Measurements from ENCODE around the gene SCFD1. TPM values are rescaled to one million over a fixed set of nuclear protein-coding genes. Genes with fewer than 3 reads are reported as not detected.

Gene SCFD1
- total and polyA plus RNA-seq, 2 donors from 2014 or later: 52.0 to 74.4 TPM

GRCh38 chr14:30771595-30771994 is 149.5 kb downstream of the SCFD1 start:
- Histone ChIP-seq H3K36me3 (ENCODE audit: control insufficient read depth in 2 of 3, insufficient read depth in 3 of 3, low read length in 3 of 3) (no peaks in the 10 kb centered on the region), H3K4me3 (ENCODE audit: low read length in 3 of 3) (no peak overlapping the region), H3K27me3 (ENCODE audit: control insufficient read depth, insufficient read depth, low read length) (no peaks in the 10 kb centered on the region), H3K27ac (ENCODE audit: low read depth in 2 of 2, low read length in 2 of 2) (no peak overlapping the region), H3K9ac (ENCODE audit: low read length in 3 of 3) (no peak overlapping the region), H3K9me3 (ENCODE audit: control insufficient read depth in 2 of 3, insufficient read depth in 1 of 3, low read length in 3 of 3) (no peaks in the 10 kb centered on the region), H3K4me1 (ENCODE audit: control insufficient read depth in 2 of 3, insufficient read depth in 2 of 3, low read depth in 1 of 3, low read length in 3 of 3) (no peaks in the 10 kb centered on the region)
- DNase-seq: no peak
- FAIRE-seq: no peak
- no peak for TF ChIP-seq CTCF (IDR thresholded peaks at IDR 0.05; ENCODE audit: borderline replicate concordance, extremely low read depth, insufficient read depth)
- intact Hi-C loops (cut with DNase I): no loop called here

- Histone ChIP-seq H3K4me3 (ENCODE audit: low read length in 3 of 3) (no peak overlapping the region), H3K27me3 (ENCODE audit: control insufficient read depth, insufficient read depth, low read length) (no peaks in the 10 kb centered on the region), H3K9ac (ENCODE audit: low read length in 3 of 3) (no peak overlapping the region), H3K36me3 (ENCODE audit: control insufficient read depth in 2 of 3, insufficient read depth in 3 of 3, low read length in 3 of 3) (no peaks in the 10 kb centered on the region), H3K27ac (ENCODE audit: low read depth in 2 of 2, low read length in 2 of 2) (no peak overlapping the region), H3K9me3 (ENCODE audit: control insufficient read depth in 2 of 3, insufficient read depth in 1 of 3, low read length in 3 of 3) (no peaks in the 10 kb centered on the region), H3K4me1 (ENCODE audit: control insufficient read depth in 2 of 3, insufficient read depth in 2 of 3, low read depth in 1 of 3, low read length in 3 of 3) (no peaks in the 10 kb centered on the region)
- no peak for FAIRE-seq
- no peak for DNase-seq
- intact Hi-C loops (cut with DNase I): no loop called here
- no peak for TF ChIP-seq CTCF (IDR thresholded peaks at IDR 0.05; ENCODE audit: borderline replicate concordance, extremely low read depth, insufficient read depth)
These were observed 157.1 kb downstream of the SCFD1 start for GRCh38 chr14:30779210-30779609.

Other genes starting within 250 kb of the SCFD1 start
- gene G2E3, start 63.2 kb upstream of the SCFD1 start, total RNA-seq: 20.5 TPM
- gene G2E3, start 63.2 kb upstream of the SCFD1 start, polyA plus RNA-seq (ENCODE audit: insufficient read depth, low read depth, low replicate concordance): 4.4 TPM

Measured in kidney (tissue), 14 donors.